Mesothelial cell of epicardium (in vitro differentiated cells): ENCODE results near the gene ATP5F1D. TPM values are rescaled to one million over a fixed set of nuclear protein-coding genes. Genes with fewer than 3 reads are reported as not detected.
A peak's percentile ranks its signal among the peaks of the same experiment; 100 is the strongest.
"Not testable (repeated sequence)": the region's sequence is repeated elsewhere in the genome, so short reads cannot be mapped to it uniquely, and the experiment has no call there.

Experiments
- DNase-seq, 2 experiments: peaks; one replicate each; pipeline ENCODE4 v3.0.0; 2021; ENCODE audit warnings: low spot score in 2 of 2; ENCODE audit not compliant: unreplicated experiment in 2 of 2
- H3K27ac Mint-ChIP-seq: 2 replicates; pipeline ENCODE4 v1.8.0; 2021; ENCODE audit warnings: mixed read lengths
- H3K27me3 Mint-ChIP-seq: 2 replicates; pipeline ENCODE4 v1.8.0; 2021; ENCODE audit warnings: low read depth, mixed read lengths
- H3K36me3 Mint-ChIP-seq: 2 replicates; pipeline ENCODE4 v1.8.0; 2021; ENCODE audit warnings: mixed read lengths
- H3K4me1 Mint-ChIP-seq: 2 replicates; pipeline ENCODE4 v1.8.0; 2021; ENCODE audit warnings: mixed read lengths
- H3K4me3 Mint-ChIP-seq: 2 replicates; pipeline ENCODE4 v1.8.0; 2021; ENCODE audit warnings: mild to moderate bottlenecking, moderate library complexity, mixed read lengths
- H3K9me3 Mint-ChIP-seq: 2 replicates; pipeline ENCODE4 v1.8.0; 2021; ENCODE audit warnings: mixed read lengths
- CTCF ChIP-seq: fragments of 200-600 bp; sonication (generic); IDR thresholded peaks from one replicate; pipeline ENCODE4 v1.5.0; 2021; ENCODE audit warnings: antibody characterized with exemption; ENCODE audit not compliant: unreplicated experiment
- total RNA-seq: library from RNA; stranded (reverse); gene quantifications from 3 replicates; pipeline ENCODE4 v1.2.1, GENCODE V29; 2021

ATP5F1D gene
- total RNA-seq, 1 donor from 2014 or later, result 108 TPM

- Mint-ChIP-seq H3K27me3 (no peaks in the 10 kb centered on the region), H3K9me3 (no peaks in the 10 kb centered on the region), H3K4me3 (peak overlapping the region; percentile 96), H3K4me1 (peaks cover 37% of the 10 kb centered on the region), H3K27ac (peak overlapping the region; percentile 87), H3K36me3 (peaks cover 2% of the 10 kb centered on the region)
- DNase-seq, result peak in 1 of 2 experiments; percentile 24
- TF ChIP-seq CTCF, result no peak
Observed at GRCh38 chr19:1206864-1207450, 34.6 kb upstream of the ATP5F1D start.

- not testable (repeated sequence) for DNase-seq, H3K36me3 Mint-ChIP-seq, H3K27ac Mint-ChIP-seq, H3K4me3 Mint-ChIP-seq, H3K27me3 Mint-ChIP-seq, H3K9me3 Mint-ChIP-seq
- H3K4me1 Mint-ChIP-seq, result peaks cover 34% of the 10 kb centered on the region
Observed at GRCh38 chr19:1208830-1209229, 32.7 kb upstream of the ATP5F1D start.

- peaks cover 33% of the 10 kb centered on the region for H3K4me1 Mint-ChIP-seq
- H3K36me3 Mint-ChIP-seq, result peaks cover 9% of the 10 kb centered on the region
- DNase-seq, result no peak
- H3K9me3 Mint-ChIP-seq, result no peaks in the 10 kb centered on the region
- H3K27me3 Mint-ChIP-seq, result no peaks in the 10 kb centered on the region
- H3K4me3 Mint-ChIP-seq, result no peak overlapping the region
- no peak for TF ChIP-seq CTCF
- H3K27ac Mint-ChIP-seq, result peak overlapping the region; percentile 47
Observed at GRCh38 chr19:1210227-1210538, 31.4 kb upstream of the ATP5F1D start.

GRCh38 chr19:1211494-1212234 lies 29.9 kb upstream of the ATP5F1D start:
- no peaks in the 10 kb centered on the region for H3K9me3 Mint-ChIP-seq
- H3K4me1 Mint-ChIP-seq, result peaks cover 32% of the 10 kb centered on the region
- TF ChIP-seq CTCF, result no peak
- DNase-seq, result no peak
- peaks cover 9% of the 10 kb centered on the region for H3K36me3 Mint-ChIP-seq
- H3K4me3 Mint-ChIP-seq, result no peak overlapping the region
- H3K27me3 Mint-ChIP-seq, result no peaks in the 10 kb centered on the region
- H3K27ac Mint-ChIP-seq, result peak overlapping the region; percentile 78

- Mint-ChIP-seq H3K27ac (peak overlapping the region; percentile 83), H3K9me3 (no peaks in the 10 kb centered on the region), H3K36me3 (peaks cover 9% of the 10 kb centered on the region), H3K27me3 (no peaks in the 10 kb centered on the region), H3K4me3 (no peak overlapping the region), H3K4me1 (peaks cover 24% of the 10 kb centered on the region)
- TF ChIP-seq CTCF, result no peak
- DNase-seq, result no peak
Observed at GRCh38 chr19:1213391-1214286, 27.9 kb upstream of the ATP5F1D start.
